GM03348 (cell line): ENCODE data around the gene DERL3.

Source experiments
- DNase-seq: peaks from one replicate; pipeline ENCODE4 v3.0.0; 2012; ENCODE audit warnings: low spot score

DERL3 gene

DNA sequence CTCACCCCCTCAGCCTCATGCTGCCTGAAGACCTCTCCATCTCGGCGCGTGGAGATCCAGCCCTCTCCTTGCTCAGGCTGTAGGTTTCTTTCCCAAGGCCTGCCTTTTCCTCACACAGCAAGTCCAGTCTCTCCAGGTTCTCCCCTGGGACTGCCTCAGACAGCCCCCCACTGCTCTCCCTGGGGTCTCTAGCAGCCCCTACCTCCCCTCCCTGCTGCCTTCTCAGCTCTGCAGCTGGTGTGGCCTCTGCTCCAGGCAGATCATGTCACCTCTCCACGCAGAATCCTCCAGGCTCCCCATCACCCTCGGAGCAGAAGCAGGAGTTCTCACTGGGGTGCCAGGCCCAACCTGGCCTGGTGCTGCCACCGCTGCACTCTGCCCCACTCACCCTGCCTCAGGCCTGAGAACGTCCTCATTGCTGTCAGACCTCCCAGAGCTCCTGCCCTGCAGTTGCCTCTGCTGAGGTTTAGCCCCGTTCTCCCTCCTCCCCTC lies 36.9 kb downstream of the DERL3 start:
- DNase-seq = no peak

- DNase-seq = no peak
Measured at GRCh38 chr22:23801238-23801821, 37.5 kb downstream of the DERL3 start.

DNA sequence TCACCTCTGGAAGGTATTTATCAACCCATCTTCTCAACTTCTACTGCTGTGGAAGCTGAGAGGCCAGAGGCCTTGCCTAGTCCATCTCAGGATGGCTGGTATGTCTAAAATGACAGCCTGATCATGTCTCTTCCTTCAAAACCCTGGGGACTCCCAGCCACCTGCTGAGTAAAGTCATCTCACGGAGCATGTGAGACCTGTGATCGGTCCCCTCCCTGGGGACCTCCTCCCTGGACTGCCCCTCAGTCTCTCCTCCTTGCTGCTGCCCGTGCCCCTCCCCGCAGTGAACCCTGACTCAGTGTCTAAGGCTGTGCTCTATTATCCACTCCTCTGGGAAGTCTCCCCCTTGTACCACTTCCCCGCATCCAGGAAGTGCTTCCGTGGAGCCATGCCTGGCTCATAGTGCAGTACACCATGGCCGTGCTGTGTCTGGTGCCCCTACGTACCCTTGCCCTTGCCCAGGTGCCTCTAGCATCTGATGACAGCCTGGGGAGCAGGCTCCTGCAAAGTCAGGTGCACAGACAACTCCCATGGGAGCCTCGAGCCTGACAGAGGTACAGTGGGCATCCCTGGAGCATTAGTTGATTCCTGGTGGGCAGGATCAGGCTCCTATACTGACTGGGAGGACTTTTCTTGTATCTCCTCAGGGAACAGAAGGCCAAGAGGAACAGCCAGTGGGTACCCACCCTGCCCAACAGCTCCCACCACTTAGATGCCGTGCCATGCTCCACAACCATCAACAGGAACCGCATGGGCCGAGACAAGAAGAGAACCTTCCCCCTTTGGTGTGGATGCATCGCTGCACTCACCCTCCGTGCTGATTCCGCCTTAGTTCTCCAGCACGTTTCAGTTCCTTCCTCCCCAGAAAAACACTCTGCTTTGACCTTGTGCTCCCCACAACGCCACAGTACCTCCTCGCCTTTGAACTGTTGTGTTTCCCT lies 38.2 kb downstream of the DERL3 start:
- no peak for DNase-seq

GRCh38 chr22:23796461-23796860 lies 42.3 kb downstream of the DERL3 start:
- DNase-seq = no peak

- DNase-seq = no peak
Measured at GRCh38 chr22:23793326-23793725, 45.5 kb downstream of the DERL3 start.

DNA sequence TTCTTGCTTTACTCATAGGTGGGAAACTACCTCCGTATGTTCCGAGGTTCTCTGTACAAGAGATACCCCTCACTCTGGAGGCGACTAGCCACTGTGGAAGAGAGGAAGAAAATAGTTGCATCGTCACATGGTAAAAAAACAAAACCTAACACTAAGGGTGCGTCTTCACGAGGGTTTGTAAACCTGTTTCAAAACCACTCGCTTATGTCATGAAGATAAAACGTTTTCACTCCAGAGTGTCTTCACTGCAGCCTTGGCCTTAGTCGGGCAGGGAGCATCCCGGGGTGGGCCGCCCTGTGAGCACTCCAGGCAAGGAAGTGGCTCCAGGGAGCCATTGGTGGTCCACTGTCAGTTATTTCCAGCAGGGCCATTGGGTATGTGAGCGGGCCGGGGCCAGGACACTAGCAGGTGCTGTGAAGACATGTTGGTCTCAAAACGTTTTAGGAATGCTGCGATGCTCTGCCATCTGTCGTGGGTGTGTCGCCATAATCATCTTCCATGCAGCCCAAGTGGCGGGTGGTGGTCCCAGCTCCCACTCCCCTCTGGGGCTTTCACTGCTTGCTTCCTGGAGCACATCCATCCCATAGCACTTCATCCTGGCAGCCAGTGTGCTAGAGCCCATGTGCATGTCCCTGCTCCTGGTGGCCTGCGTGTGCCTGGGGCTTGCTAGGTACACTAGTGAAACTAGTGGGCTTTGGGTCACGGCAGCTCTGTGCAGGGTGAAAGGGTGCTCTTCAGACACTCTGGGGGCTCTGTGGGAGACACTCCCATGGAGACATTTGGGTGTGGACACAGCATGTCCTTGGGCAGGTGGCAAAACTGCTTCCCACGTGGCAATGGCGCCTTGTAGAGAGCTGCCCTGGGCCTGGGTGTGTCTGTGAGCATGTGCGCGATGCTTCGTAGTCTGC lies 46.8 kb downstream of the DERL3 start:
- no peak for DNase-seq

DNA sequence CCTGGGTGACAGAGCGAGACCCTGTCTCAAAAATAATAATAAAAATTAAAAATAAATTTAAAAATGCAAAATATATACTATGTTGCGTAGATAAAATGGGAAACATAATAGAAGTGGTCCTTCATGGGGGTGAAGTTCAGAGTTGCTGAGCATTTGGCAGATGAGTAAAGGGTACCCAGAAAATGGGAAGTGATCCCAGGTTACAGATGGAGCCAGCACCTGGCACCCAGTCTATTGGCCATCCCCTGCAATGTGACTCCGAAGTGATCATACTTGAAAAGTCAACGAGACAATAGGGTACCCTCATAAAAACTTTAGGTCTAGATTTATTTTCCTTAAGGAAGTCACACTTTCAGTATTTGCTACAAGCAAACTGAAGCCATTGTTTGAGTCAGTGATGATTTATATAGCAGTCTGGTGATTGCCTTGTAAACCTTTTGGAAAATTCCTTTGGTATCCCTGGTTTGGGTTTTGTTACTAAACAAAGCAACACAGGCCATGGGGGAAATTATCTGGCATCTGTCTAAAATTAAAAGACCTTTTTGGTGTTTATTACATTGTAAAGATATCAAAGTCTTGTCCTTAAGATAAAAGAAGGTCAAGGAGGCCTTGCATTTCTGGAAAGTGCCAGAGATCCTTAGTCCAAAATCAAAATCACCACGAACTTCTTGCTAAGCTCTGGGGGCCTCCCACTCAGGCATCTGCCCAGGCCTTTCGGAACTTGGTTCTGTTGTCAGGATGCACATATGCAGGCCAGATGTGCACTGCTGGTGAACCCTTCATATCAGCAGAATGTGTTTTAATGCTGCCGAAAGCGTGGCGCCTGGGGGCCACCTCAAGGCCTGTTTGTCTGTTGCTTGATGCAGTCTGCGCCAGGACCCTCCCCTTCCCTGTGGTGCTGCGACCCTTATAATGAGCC lies 47.7 kb downstream of the DERL3 start:
- DNase-seq = peak; percentile 87

GRCh38 chr22:23789638-23790037 lies 49.2 kb downstream of the DERL3 start:
- no peak for DNase-seq

GRCh38 chr22:23789121-23789520 lies 49.7 kb downstream of the DERL3 start:
- DNase-seq = no peak

DNA sequence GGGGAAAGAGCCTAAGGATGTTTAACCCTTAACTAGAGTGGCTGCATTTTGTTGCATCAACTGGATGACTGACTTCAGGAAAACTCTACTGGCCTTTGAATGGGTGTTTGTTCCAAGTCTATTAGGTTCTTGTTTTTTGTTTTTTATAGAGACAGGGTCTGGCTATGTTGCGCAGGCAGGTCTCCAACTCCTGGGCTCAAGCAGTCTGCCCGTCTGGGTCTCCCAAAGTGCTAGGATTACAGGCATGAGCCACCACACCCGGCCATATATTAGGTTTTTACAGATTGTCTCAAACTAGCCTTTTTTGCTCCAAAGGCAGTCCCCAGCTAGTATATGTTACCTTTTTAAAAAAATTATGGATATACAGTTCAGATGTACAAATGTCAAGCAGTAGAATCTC lies 50.9 kb downstream of the DERL3 start:
- DNase-seq = no peak

GRCh38 chr22:23787600-23787896 lies 51.3 kb downstream of the DERL3 start:
- no peak for DNase-seq

DNA sequence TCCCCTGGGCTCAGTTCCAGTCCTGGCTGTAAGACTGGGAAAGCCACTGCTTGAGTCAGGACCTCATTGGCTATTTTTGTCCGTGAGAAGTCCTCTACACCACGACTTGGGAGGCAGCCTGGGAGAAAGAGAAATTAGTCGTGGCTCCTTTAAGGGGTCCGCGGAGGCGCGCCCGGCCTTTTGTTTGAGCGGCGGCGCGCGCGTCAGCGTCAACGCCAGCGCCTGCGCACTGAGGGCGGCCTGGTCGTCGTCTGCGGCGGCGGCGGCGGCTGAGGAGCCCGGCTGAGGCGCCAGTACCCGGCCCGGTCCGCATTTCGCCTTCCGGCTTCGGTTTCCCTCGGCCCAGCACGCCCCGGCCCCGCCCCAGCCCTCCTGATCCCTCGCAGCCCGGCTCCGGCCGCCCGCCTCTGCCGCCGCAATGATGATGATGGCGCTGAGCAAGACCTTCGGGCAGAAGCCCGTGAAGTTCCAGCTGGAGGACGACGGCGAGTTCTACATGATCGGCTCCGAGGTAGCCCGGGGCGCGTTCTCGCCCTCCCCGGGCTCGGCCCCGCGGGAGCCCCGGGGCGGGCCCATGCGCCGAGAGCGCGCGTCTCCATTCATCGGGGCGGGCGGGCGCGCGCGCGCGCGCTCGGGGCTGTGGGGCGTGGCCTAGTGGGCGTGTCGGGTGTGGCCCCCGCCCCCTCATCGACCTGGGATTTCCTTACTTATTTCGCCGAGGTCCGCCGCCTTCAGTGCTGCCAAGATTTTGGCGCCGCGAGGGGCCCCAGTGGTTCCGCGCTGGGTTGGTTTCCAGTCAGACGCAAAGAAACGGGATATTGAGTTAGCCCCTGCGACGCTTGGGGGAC lies 51.8 kb downstream of the DERL3 start, which contains the start of gene SMARCB1:
SMARCB1 (plus strand) TSS at position 215 of the 848 bp plus-strand sequence; CDS start at position 419, 204 bp downstream.
- DNase-seq = peak; percentile 99

DNA sequence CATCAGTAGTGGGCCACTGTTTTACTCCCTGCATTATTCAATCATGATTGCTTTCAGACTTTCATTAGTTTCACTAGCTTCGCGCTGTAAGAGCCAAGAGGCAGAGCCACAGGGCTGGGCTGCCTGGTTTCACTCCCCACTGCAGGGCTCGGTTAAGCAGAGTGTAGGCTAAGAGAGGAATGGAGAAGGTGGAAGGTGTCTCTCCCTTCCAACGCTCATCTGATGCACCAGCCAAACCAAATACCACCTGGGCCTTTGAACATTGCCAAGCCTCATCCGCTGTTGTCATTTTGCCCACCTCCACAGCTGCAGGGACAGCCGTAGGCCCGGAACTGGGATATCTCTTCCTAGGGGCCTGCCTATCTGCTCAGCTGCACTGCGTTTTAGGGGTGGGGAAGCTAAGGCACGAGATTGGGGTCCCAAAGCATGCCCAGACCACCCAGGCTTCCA lies 52.5 kb downstream of the DERL3 start:
- no peak for DNase-seq
